A549 (cell line): ENCODE results near the gene PDIA5. TPM values are rescaled to one million over a fixed set of nuclear protein-coding genes. Genes with fewer than 3 reads are reported as not detected.

Experiments used
- ATAC-seq, 2 experiments: fragments of 200-7000 bp in 1 of 2; fragments of >200 bp in 1 of 2; cut with Nextera tagmentation in 1 of 2; cut with Tn5 transposase in 1 of 2; 3 replicates each; pipeline versions ENCODE4 v1.8.0 to v1.9.1; 2018 to 2020; ENCODE audit warnings: mild to moderate bottlenecking in 1 of 2, moderate library complexity in 1 of 2
- CTCF ChIA-PET: fragments of 300-600 bp; sonication (Branson Sonifier 250); formaldehyde crosslinking; extraction: SDS; loops from one replicate; lab custom pipeline; 2021; ENCODE audit warnings: antibody characterized with exemption, inconsistent platforms; lab: Yijun Ruan, JAX
- POLR2A ChIA-PET: fragments of 350-600 bp; formaldehyde crosslinking; extraction: SDS; loops from one replicate; lab custom pipeline; 2021; ENCODE audit warnings: antibody characterized with exemption, inconsistent platforms; lab: Yijun Ruan, JAX
- DNase-seq, 2 experiments: peaks; one replicate each; pipeline versions ENCODE4 v3.0.0 to v3.0.0-alpha.2; 2011 to 2016; ENCODE audit warnings: low read depth in 1 of 2, low spot score in 1 of 2
- FAIRE-seq: peaks from 2 replicates; lab custom pipeline; 2011; peaks lifted over from hg19 to GRCh38; lab: Jason Lieb, UNC
- H3K27ac ChIP-seq, 2 experiments: fragments of >200 bp; sonication (Bioruptor Twin); formaldehyde crosslinking; 3 replicates each; pipeline ENCODE4 v1.5.1; 2016 to 2017
- H3K4me1 ChIP-seq: fragments of >200 bp; sonication (Bioruptor Twin); formaldehyde crosslinking; 3 replicates; pipeline ENCODE4 v1.6.1; 2016
- H3K4me2 ChIP-seq: fragments of >200 bp; sonication (Bioruptor Twin); formaldehyde crosslinking; 3 replicates; pipeline ENCODE4 v1.6.1; 2016
- H3K4me3 ChIP-seq: fragments of >200 bp; sonication (Bioruptor Twin); formaldehyde crosslinking; 3 replicates; pipeline ENCODE4 v1.5.1; 2016
- H3K9me3 ChIP-seq: fragments of >200 bp; sonication (Bioruptor Twin); formaldehyde crosslinking; 3 replicates; pipeline ENCODE4 v1.6.1; 2016
- ATOH8 ChIP-seq: fragments of 250-450 bp; sonication (Bioruptor Pico); IDR thresholded peaks from 2 replicates; pipeline ENCODE4 v1.5.0; 2020; ENCODE audit warnings: low read depth, mild to moderate bottlenecking, moderate library complexity
- CBX8 ChIP-seq: fragments of 200-600 bp; sonication (generic); IDR thresholded peaks from 2 replicates; pipeline ENCODE4 v1.6.1; 2016
- CEBPB ChIP-seq, 2 experiments: fragments of >200 bp in 1 of 2; sonication (Bioruptor Twin) in 1 of 2; formaldehyde crosslinking in 1 of 2; IDR thresholded peaks; 2 replicates each; pipeline ENCODE4 v1.6.1; 2012 to 2016
- E2F6 ChIP-seq: IDR thresholded peaks from 2 replicates; pipeline ENCODE4 v1.6.1; 2012; ENCODE audit warnings: low read depth, borderline replicate concordance
- ELK1 ChIP-seq: fragments of 150-350 bp; IDR thresholded peaks from 2 replicates; pipeline ENCODE4 v1.6.1; 2014; ENCODE audit warnings: low read depth, mild to moderate bottlenecking, low read length
- FOSL2 ChIP-seq, 2 experiments: fragments of 450-650 bp in 1 of 2; fragments of >200 bp in 1 of 2; sonication (Bioruptor Twin) in 1 of 2; formaldehyde crosslinking; IDR thresholded peaks; 2 replicates each; pipeline versions ENCODE4 v1.5.0 to v1.6.1; 2016 to 2020; ENCODE audit warnings: mild to moderate bottlenecking in 1 of 2, moderate library complexity in 1 of 2
- HDAC2 ChIP-seq: fragments of 200-600 bp; sonication (generic); IDR thresholded peaks from 2 replicates; pipeline ENCODE4 v1.6.1; 2016
- HEYL ChIP-seq: fragments of 250-450 bp; sonication (Bioruptor Pico); IDR thresholded peaks from 2 replicates; pipeline ENCODE4 v1.8.0; 2021; ENCODE audit warnings: mild to moderate bottlenecking, moderate library complexity
- HOXB5 ChIP-seq: fragments of 250-450 bp; sonication (Bioruptor Pico); IDR thresholded peaks from 2 replicates; pipeline ENCODE4 v1.5.0; 2020; ENCODE audit warnings: mild to moderate bottlenecking, moderate library complexity
- JUNB ChIP-seq: fragments of >200 bp; sonication (Bioruptor Twin); formaldehyde crosslinking; IDR thresholded peaks from 2 replicates; pipeline ENCODE4 v1.6.1; 2016
- KDM1A ChIP-seq: fragments of 200-600 bp; sonication (generic); IDR thresholded peaks from 2 replicates; pipeline ENCODE4 v1.6.1; 2016; ENCODE audit warnings: low read depth, mild to moderate bottlenecking
- MAFK ChIP-seq: fragments of 450-650 bp; IDR thresholded peaks from 2 replicates; pipeline ENCODE4 v1.6.1; 2014; ENCODE audit not compliant: partially characterized antibody
- NPAS2 ChIP-seq: fragments of 250-450 bp; sonication (Bioruptor Pico); IDR thresholded peaks from 2 replicates; pipeline ENCODE4 v1.8.0; 2022; ENCODE audit warnings: mild to moderate bottlenecking, moderate library complexity, borderline replicate concordance
- PBX3 ChIP-seq: IDR thresholded peaks from 2 replicates; pipeline ENCODE4 v1.6.1; 2012
- PHF8 ChIP-seq: fragments of 200-600 bp; sonication (generic); IDR thresholded peaks from 2 replicates; pipeline ENCODE4 v1.6.1; 2016; ENCODE audit warnings: low read depth, mild to moderate bottlenecking, antibody characterized with exemption, moderate library complexity, borderline replicate concordance
- RARB ChIP-seq: fragments of 250-450 bp; sonication (Bioruptor Pico); IDR thresholded peaks from 2 replicates; pipeline ENCODE4 v1.8.0; 2021; ENCODE audit warnings: mild to moderate bottlenecking, moderate library complexity
- TP53 ChIP-seq: fragments of 250-450 bp; sonication (Bioruptor Pico); IDR thresholded peaks from 2 replicates; pipeline ENCODE4 v1.5.0; 2021; ENCODE audit warnings: mild to moderate bottlenecking, moderate library complexity
- WGBS: methylation state at CpG from one replicate; pipeline ENCODE4 v1.1.6; 2017; ENCODE audit errors: missing lambda C conversion rate; 5-methylcytosine and 5-hydroxymethylcytosine counted together
- polyA plus RNA-seq, 4 experiments: library from polyadenylated mRNA; depleted of rRNA in 3 of 4; stranded (reverse); fragments of >200 nt; fragmentation: RNase III in 1 of 4; extraction: RNeasy Plus Mini Kit Qiagen cat#74134 plus additional on column Dnase treatment in 1 of 4; gene quantifications; 2 replicates in 3 of 4; 3 replicates in 1 of 4; pipeline ENCODE4 v1.2.3, GENCODE V29; 2011 to 2017

The PDIA5 gene
- polyA plus RNA-seq, 2 of the 4 experiments (the other 2 are of a cell fraction), result 17.5 to 28.1 TPM

GRCh38 chr3:123180791-123181190 lies 114.0 kb downstream of the PDIA5 start:
- ATAC-seq (no peak), DNase-seq (no peak), FAIRE-seq (no peak)
- POLR2A ChIA-PET, result no interaction called here
- Histone ChIP-seq H3K4me3 (no peak overlapping the region), H3K4me2 (no peak overlapping the region), H3K9me3 (no peaks in the 10 kb centered on the region), H3K27ac (no peak overlapping the region), H3K4me1 (no peaks in the 10 kb centered on the region)
- TF ChIP-seq TP53 (no peak), NPAS2 (CRISPR knock-in tag) (no peak), JUNB (no peak), CBX8 (no peak), ELK1 (no peak), HOXB5 (CRISPR knock-in tag) (no peak), PHF8 (no peak), ATOH8 (CRISPR knock-in tag) (no peak), HEYL (CRISPR knock-in tag) (no peak), FOSL2 (IDR thresholded peaks at IDR 0.05) (no peak), FOSL2 (CRISPR knock-in tag; IDR thresholded peaks at IDR 0.05) (no peak), PBX3 (no peak)
- CTCF ChIA-PET, result no interaction called here
- 89% methylated on average over 5 of the region's 5 CpGs for WGBS

GRCh38 chr3:123186695-123187094 lies 119.9 kb downstream of the PDIA5 start:
- Histone ChIP-seq H3K9me3 (no peaks in the 10 kb centered on the region), H3K4me1 (no peaks in the 10 kb centered on the region), H3K4me2 (no peak overlapping the region), H3K27ac (no peak overlapping the region), H3K4me3 (no peak overlapping the region)
- ATAC-seq (no peak), FAIRE-seq (no peak), DNase-seq (no peak)
- 64% methylated on average over 2 of the region's 2 CpGs for WGBS
- ChIA-PET POLR2A (no interaction called here), CTCF (no interaction called here)
- no peak for TF ChIP-seq E2F6
- no peak for TF ChIP-seq KDM1A
- no peak for TF ChIP-seq RARB (CRISPR knock-in tag)
- no peak for TF ChIP-seq HOXB5 (CRISPR knock-in tag)
- peak; percentile 76 for TF ChIP-seq MAFK
- no peak for TF ChIP-seq HDAC2

GRCh38 chr3:123188058-123188457 lies 121.2 kb downstream of the PDIA5 start:
- Histone ChIP-seq H3K9me3 (no peaks in the 10 kb centered on the region), H3K4me2 (no peak overlapping the region), H3K4me1 (no peaks in the 10 kb centered on the region), H3K27ac (no peak overlapping the region), H3K4me3 (no peak overlapping the region)
- no peak for ATAC-seq
- ChIA-PET CTCF (no interaction called here), POLR2A (no interaction called here)
- DNase-seq, result no peak
- TF ChIP-seq TP53 (no peak), CEBPB (IDR thresholded peaks at IDR 0.05) (peak; percentile 59 to 64; a peak in 3 of 4 replicates)
- no peak for FAIRE-seq
- 94% methylated on average over 6 of the region's 6 CpGs for WGBS
